GM12865 (cell line): Measurements from ENCODE around the gene KDM8.

Experiments used
- DNase-seq: peaks from one replicate; pipeline ENCODE4 v3.0.0; 2010; ENCODE audit warnings: low read depth
- H3K4me3 ChIP-seq: 2 replicates; pipeline ENCODE4 v1.5.1; 2011; ENCODE audit warnings: mild to moderate bottlenecking, low read depth, low read length, control low read depth
- TF ChIP-seq, protein P1 (sequence below): IDR thresholded peaks from 2 replicates; pipeline ENCODE4 v1.5.1; 2011; ENCODE audit warnings: low read length, control low read depth, low read depth, inconsistent platforms; ENCODE audit not compliant: insufficient read depth; ENCODE audit errors: missing control alignments

KDM8 gene

DNA sequence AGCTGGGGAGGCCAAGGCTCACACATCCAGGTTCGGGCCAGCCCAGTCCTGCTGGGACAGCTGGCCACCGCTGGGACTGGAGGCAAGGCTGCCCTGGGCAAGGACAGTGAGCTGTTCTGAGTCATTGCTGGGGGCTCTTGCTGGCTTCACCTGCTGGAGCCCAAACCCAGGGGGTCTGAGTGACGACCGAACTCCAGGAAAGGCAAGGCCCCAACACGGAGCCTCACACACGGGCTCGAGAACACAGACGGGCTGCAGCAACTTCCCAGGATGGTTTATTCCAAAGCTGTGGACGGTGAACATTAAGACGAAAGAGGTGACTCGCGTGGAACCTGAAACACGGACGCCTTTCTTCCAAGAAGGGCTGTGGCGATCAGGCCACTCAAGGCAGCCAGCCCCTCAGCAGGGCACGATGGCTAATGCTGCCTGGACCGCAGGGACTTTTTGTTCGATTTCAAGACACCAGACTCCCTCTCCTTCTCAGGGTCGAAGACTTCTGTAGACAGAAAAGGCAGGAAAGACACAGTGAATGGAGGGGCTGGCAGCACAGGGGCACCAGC, 21.5 kb downstream of the KDM8 start:
- TF ChIP-seq, protein P1, sequence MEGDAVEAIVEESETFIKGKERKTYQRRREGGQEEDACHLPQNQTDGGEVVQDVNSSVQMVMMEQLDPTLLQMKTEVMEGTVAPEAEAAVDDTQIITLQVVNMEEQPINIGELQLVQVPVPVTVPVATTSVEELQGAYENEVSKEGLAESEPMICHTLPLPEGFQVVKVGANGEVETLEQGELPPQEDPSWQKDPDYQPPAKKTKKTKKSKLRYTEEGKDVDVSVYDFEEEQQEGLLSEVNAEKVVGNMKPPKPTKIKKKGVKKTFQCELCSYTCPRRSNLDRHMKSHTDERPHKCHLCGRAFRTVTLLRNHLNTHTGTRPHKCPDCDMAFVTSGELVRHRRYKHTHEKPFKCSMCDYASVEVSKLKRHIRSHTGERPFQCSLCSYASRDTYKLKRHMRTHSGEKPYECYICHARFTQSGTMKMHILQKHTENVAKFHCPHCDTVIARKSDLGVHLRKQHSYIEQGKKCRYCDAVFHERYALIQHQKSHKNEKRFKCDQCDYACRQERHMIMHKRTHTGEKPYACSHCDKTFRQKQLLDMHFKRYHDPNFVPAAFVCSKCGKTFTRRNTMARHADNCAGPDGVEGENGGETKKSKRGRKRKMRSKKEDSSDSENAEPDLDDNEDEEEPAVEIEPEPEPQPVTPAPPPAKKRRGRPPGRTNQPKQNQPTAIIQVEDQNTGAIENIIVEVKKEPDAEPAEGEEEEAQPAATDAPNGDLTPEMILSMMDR, result no peak
- no peak for DNase-seq
- H3K4me3 ChIP-seq, result no peak overlapping the region

DNA sequence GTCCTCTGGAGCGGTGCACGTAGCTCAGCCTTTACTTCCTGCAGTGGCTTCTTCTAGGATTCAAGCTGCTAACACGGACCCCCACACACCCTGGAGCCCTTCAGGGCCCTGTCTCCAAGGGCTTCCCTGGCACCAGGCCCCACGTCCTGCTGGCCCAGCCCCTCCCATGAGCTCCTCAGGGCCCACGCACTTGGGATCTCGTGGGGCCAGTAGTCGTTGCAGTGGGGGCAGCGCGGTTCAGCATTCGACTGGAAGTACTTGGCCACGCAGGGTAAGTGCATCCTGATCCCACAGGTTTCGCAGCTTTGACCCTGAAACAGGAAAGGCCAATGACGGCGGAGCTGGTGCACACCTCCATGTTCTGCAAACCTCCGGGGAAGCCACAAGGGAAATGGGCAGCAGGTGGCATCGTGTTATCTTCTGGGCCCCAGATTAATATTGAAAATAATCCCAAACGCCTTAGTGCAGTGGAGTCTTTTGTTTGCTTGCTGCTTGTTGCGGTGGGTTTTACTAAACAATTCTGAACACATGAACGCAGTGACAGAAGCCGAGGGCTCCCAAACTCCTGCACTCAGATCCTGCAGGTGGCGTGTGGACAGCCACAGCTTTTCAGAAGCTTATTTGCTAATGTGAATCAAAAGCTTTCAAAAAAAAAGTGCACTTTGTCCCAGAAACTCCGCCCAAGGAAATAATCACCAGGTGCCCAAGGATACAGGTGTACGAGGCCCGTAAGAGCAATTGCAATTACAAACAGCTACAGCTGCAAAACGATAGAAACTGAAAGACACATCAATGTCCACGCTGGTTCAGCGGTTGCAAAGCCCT, 22.4 kb downstream of the KDM8 start:
- peak; percentile 29 for DNase-seq
- no peak overlapping the region for H3K4me3 ChIP-seq
- TF ChIP-seq, protein P1, result no peak

DNA sequence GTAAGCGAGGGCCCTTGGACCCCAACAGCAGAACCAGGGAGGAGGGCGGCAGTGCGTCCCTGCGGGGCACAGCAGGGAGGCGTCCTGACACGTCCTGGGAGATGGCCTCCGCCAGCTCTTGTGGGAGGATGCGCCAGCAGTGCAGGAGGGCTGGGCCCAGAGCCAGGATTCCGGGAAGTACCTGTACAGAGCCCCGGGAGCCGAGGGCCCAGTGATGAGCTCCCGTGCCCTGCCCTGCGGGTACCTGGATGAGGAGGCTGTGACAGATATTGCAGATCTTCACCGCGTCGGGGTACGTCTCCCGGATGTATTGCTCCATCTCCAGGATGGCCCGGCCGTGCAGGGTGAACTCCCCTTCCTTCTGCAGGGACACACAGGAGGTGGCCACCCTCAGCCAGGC, 23.1 kb downstream of the KDM8 start:
- DNase-seq, result no peak
- H3K4me3 ChIP-seq, result no peak overlapping the region

DNA sequence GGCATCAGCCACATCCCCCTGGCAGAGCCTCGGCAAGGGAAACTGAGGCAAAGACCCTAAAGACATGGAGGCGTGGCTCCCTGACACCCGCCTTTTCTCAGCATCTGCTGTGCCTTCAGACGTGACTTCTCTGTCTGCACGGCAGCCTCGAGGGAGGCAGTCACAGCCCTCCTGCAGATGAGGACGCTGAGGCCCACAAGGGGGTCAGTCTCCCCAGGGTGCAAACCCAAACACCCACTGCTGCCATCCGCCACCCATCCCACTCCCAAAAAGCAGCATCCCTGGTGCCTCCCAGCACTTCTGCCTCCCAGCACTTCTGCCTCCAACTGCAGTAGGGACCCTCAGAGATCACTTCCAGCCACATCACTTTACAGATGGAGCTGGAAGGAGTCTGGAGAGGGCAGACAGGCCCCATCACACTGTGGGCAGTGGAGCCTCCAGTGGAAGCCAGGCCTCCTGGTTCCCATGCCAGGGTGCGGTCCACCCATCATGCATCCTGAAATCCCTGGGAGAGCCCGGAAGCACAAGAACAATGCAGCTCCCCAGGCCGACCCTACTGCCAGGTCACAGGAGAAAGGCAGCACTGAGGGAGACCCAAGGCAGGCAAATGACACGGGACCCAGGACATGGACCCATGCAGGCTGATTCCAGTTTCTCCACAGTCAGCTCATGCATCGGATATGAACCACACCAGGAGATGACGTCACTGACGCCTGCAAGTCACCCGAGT, 23.8 kb downstream of the KDM8 start:
- H3K4me3 ChIP-seq, result no peak overlapping the region
- TF ChIP-seq, protein P1, result no peak
- no peak for DNase-seq

More for the DNA sequence above, 23.1 kb downstream of the KDM8 start:
- TF ChIP-seq, protein P1, result no peak

DNA sequence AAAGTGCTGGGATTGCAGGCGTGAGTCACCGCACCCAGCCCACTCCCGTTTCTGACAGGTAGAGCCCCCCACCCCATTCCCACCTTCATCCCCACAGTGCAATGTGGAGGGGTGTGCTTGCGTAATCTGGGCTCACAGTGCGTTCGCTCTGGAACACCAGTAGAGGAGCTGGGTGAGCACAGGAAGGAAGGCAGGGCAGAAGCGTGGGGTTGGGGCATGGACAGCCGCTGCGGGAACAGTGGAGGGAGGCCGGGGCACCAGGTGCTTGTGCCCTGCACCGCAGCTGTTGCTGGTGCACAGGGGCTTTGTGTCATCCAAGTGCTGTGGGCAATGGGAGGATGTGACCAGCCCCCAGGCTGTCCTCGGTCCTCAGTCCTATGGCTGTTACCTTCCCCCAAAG, 24.7 kb downstream of the KDM8 start:
- H3K4me3 ChIP-seq, result no peak overlapping the region
- TF ChIP-seq, protein P1, result no peak
- DNase-seq, result no peak

GRCh38 chr16:27228621-27229501, 25.5 kb downstream of the KDM8 start:
- no peak overlapping the region for H3K4me3 ChIP-seq
- TF ChIP-seq, protein P1, result no peak
- DNase-seq, result peak; percentile 20
